HG02970 (cell line): ENCODE measurements around the gene FARP1.
"Not testable (repeated sequence)": the region's sequence is repeated elsewhere in the genome, so short reads cannot be mapped to it uniquely, and the experiment has no call there.

Experiments used
- ATAC-seq: cut with Tn5 transposase; IDR thresholded peaks from one replicate; pipeline ENCODE4 v1.9.1; 2021; ENCODE audit warnings: mild to moderate bottlenecking, moderate library complexity, moderate number of reproducible peaks; ENCODE audit not compliant: unreplicated experiment, low FRiP score

Gene FARP1

GRCh38 chr13:98253526-98253925, 110.6 kb downstream of the FARP1 start:
- ATAC-seq: no peak

GRCh38 chr13:98254513-98254912, 111.6 kb downstream of the FARP1 start:
- ATAC-seq: no peak

- ATAC-seq: no peak
Measured at GRCh38 chr13:98258226-98258625, 115.3 kb downstream of the FARP1 start.

GRCh38 chr13:98260357-98261164, 117.7 kb downstream of the FARP1 start:
- no peak for ATAC-seq

- ATAC-seq: no peak
Measured at GRCh38 chr13:98261165-98261702, 118.3 kb downstream of the FARP1 start.

- no peak for ATAC-seq
Measured at GRCh38 chr13:98262292-98262691, 119.4 kb downstream of the FARP1 start.

- no peak for ATAC-seq
Measured at GRCh38 chr13:98263841-98264240, 120.9 kb downstream of the FARP1 start.

GRCh38 chr13:98264877-98265276, 122.0 kb downstream of the FARP1 start:
- no peak for ATAC-seq

- ATAC-seq: no peak
Measured at GRCh38 chr13:98265692-98266551, 123.0 kb downstream of the FARP1 start.

GRCh38 chr13:98267080-98267912, 124.4 kb downstream of the FARP1 start:
- no peak for ATAC-seq

- ATAC-seq: no peak
Measured at GRCh38 chr13:98269386-98269785, 126.5 kb downstream of the FARP1 start.

GRCh38 chr13:98270819-98271218, 127.9 kb downstream of the FARP1 start:
- no peak for ATAC-seq

- not testable (repeated sequence) for ATAC-seq
Measured at GRCh38 chr13:98271646-98272045, 128.8 kb downstream of the FARP1 start.

GRCh38 chr13:98272549-98272948, 129.7 kb downstream of the FARP1 start:
- no peak for ATAC-seq

- no peak for ATAC-seq
Measured at GRCh38 chr13:98273067-98273823, 130.4 kb downstream of the FARP1 start.

GRCh38 chr13:98273824-98274742, 131.2 kb downstream of the FARP1 start:
- no peak for ATAC-seq

- ATAC-seq: no peak
Measured at GRCh38 chr13:98274921-98275487, 132.1 kb downstream of the FARP1 start.

GRCh38 chr13:98275681-98276171, 132.8 kb downstream of the FARP1 start:
- ATAC-seq: no peak
